ENCODE results near the gene UBR2. TPM values are rescaled to one million over a fixed set of nuclear protein-coding genes. Genes with fewer than 3 reads are reported as not detected.

UBR2 gene
- total RNA-seq, 1 donor from 2014 or later = 20.9 TPM

GRCh38 chr6:42530751-42531150, 33.1 kb upstream of the UBR2 start:
- Mint-ChIP-seq H3K4me3 (ENCODE audit: unreplicated experiment) (no peak overlapping the region), H3K9me3 (ENCODE audit: low read depth) (no peaks in the 10 kb centered on the region), H3K27me3 (ENCODE audit: low read depth) (no peaks in the 10 kb centered on the region), H3K4me1 (ENCODE audit: low read depth) (no peaks in the 10 kb centered on the region), H3K36me3 (ENCODE audit: low read depth) (no peaks in the 10 kb centered on the region), H3K27ac (ENCODE audit: unreplicated experiment) (no peak overlapping the region)
- TF ChIP-seq, protein P1, sequence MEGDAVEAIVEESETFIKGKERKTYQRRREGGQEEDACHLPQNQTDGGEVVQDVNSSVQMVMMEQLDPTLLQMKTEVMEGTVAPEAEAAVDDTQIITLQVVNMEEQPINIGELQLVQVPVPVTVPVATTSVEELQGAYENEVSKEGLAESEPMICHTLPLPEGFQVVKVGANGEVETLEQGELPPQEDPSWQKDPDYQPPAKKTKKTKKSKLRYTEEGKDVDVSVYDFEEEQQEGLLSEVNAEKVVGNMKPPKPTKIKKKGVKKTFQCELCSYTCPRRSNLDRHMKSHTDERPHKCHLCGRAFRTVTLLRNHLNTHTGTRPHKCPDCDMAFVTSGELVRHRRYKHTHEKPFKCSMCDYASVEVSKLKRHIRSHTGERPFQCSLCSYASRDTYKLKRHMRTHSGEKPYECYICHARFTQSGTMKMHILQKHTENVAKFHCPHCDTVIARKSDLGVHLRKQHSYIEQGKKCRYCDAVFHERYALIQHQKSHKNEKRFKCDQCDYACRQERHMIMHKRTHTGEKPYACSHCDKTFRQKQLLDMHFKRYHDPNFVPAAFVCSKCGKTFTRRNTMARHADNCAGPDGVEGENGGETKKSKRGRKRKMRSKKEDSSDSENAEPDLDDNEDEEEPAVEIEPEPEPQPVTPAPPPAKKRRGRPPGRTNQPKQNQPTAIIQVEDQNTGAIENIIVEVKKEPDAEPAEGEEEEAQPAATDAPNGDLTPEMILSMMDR (IDR thresholded peaks at IDR 0.05) = no peak
- DNase-seq (ENCODE audit: low spot score) = no peak

GRCh38 chr6:42532038-42532669, 31.7 kb upstream of the UBR2 start:
- TF ChIP-seq, protein P1 (IDR thresholded peaks at IDR 0.05) = peak; percentile 93
- DNase-seq (ENCODE audit: low spot score) = no peak
- H3K36me3 Mint-ChIP-seq (ENCODE audit: low read depth) = no peaks in the 10 kb centered on the region
- no peaks in the 10 kb centered on the region for H3K9me3 Mint-ChIP-seq (ENCODE audit: low read depth)
- no peaks in the 10 kb centered on the region for H3K27me3 Mint-ChIP-seq (ENCODE audit: low read depth)
- no peak overlapping the region for H3K27ac Mint-ChIP-seq (ENCODE audit: unreplicated experiment)
- H3K4me3 Mint-ChIP-seq (ENCODE audit: unreplicated experiment) = no peak overlapping the region
- no peaks in the 10 kb centered on the region for H3K4me1 Mint-ChIP-seq (ENCODE audit: low read depth)

DNA sequence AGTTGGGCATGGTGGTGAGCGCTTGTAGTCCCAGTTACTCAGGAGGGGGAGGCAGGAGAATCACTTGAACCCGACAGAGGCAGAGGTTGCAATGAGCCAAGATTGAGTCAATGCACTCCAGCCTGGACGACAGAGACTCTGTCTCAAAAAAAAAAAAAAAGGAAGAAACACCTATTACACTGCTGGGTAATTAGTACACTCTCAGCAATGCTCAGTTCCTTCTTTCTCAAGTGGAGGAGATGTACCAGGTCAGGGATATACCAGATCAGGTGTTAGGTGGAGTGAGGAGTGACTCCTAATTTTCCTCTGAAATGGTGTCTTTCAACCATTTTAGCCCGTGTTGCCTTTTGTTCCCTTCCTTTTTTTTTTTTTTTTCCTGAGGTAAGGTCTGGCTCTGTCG, 30.0 kb upstream of the UBR2 start:
- TF ChIP-seq, protein P1 (IDR thresholded peaks at IDR 0.05) = no peak
- DNase-seq (ENCODE audit: low spot score) = no peak
- no peaks in the 10 kb centered on the region for H3K9me3 Mint-ChIP-seq (ENCODE audit: low read depth)
- H3K27ac Mint-ChIP-seq (ENCODE audit: unreplicated experiment) = no peak overlapping the region
- H3K4me3 Mint-ChIP-seq (ENCODE audit: unreplicated experiment) = no peak overlapping the region
- no peaks in the 10 kb centered on the region for H3K27me3 Mint-ChIP-seq (ENCODE audit: low read depth)
- H3K36me3 Mint-ChIP-seq (ENCODE audit: low read depth) = no peaks in the 10 kb centered on the region
- H3K4me1 Mint-ChIP-seq (ENCODE audit: low read depth) = no peaks in the 10 kb centered on the region

- Mint-ChIP-seq H3K9me3 (ENCODE audit: low read depth) (no peaks in the 10 kb centered on the region), H3K27me3 (ENCODE audit: low read depth) (no peaks in the 10 kb centered on the region), H3K27ac (ENCODE audit: unreplicated experiment) (no peak overlapping the region), H3K4me3 (ENCODE audit: unreplicated experiment) (no peak overlapping the region), H3K4me1 (ENCODE audit: low read depth) (no peaks in the 10 kb centered on the region), H3K36me3 (ENCODE audit: low read depth) (no peaks in the 10 kb centered on the region)
- TF ChIP-seq, protein P1 (IDR thresholded peaks at IDR 0.05) = no peak
- DNase-seq (ENCODE audit: low spot score) = no peak
These were observed 26.3 kb upstream of the UBR2 start for GRCh38 chr6:42537536-42537935.

- no peaks in the 10 kb centered on the region for H3K36me3 Mint-ChIP-seq (ENCODE audit: low read depth)
- DNase-seq (ENCODE audit: low spot score) = no peak
- no peaks in the 10 kb centered on the region for H3K9me3 Mint-ChIP-seq (ENCODE audit: low read depth)
- no peak overlapping the region for H3K4me3 Mint-ChIP-seq (ENCODE audit: unreplicated experiment)
- no peaks in the 10 kb centered on the region for H3K4me1 Mint-ChIP-seq (ENCODE audit: low read depth)
- no peaks in the 10 kb centered on the region for H3K27me3 Mint-ChIP-seq (ENCODE audit: low read depth)
- TF ChIP-seq, protein P1 (IDR thresholded peaks at IDR 0.05) = no peak
- H3K27ac Mint-ChIP-seq (ENCODE audit: unreplicated experiment) = no peak overlapping the region
These were observed 24.7 kb upstream of the UBR2 start for GRCh38 chr6:42539135-42539534.

Measured in chondrocyte (in vitro differentiated cells).